Naive thymus-derived CD8-positive, alpha-beta T cell (primary cell): ENCODE data around the gene AMBRA1. TPM values are rescaled to one million over a fixed set of nuclear protein-coding genes. Genes with fewer than 3 reads are reported as not detected.

Experiments
- ATAC-seq, 2 donors: fragments of 150-1000 bp; cut with Tn5 transposase in 1 of 2; sonication (Bioruptor Pico), chemical (Tn5 transposase) in 1 of 2; 1 replicate in 1 of 2; 2 replicates in 1 of 2; pipeline ENCODE4 v1.10.0; 2021; ENCODE audit warnings: mild to moderate bottlenecking in 2 of 2, moderate library complexity in 2 of 2
- POLR2A ChIA-PET: fragments of 350-600 bp; sonication (Branson Sonifier 250); formaldehyde crosslinking; loops from one replicate; lab custom pipeline; 2021; ENCODE audit warnings: antibody characterized with exemption; lab: Charles Lee
- DNase-seq, 10 donors: peaks; one replicate each; pipeline versions ENCODE4 v3.0.0 to v3.0.0-alpha.2; 2020 to 2022
- H3K27ac Mint-ChIP-seq, 10 donors: one replicate each; pipeline ENCODE4 v1.8.0; 2020 to 2022; ENCODE audit warnings: mild to moderate bottlenecking in 10 of 10, mixed read lengths in 10 of 10, moderate library complexity in 4 of 10, inconsistent platforms in 1 of 10
- H3K27me3 Mint-ChIP-seq, 5 donors: one replicate each; pipeline ENCODE4 v1.8.0; 2021 to 2022; ENCODE audit warnings: mixed read lengths in 5 of 5
- H3K36me3 Mint-ChIP-seq, 3 donors: one replicate each; pipeline ENCODE4 v1.8.0; 2020 to 2022; ENCODE audit warnings: mixed read lengths in 3 of 3, mild to moderate bottlenecking in 2 of 3, inconsistent platforms in 1 of 3
- H3K4me1 Mint-ChIP-seq, 4 donors: one replicate each; pipeline ENCODE4 v1.8.0; 2021 to 2022; ENCODE audit warnings: mixed read lengths in 4 of 4
- H3K4me3 Mint-ChIP-seq, 10 donors: one replicate each; pipeline ENCODE4 v1.8.0; 2020 to 2022; ENCODE audit warnings: mild to moderate bottlenecking in 10 of 10, mixed read lengths in 10 of 10, moderate library complexity in 6 of 10, inconsistent platforms in 1 of 10
- H3K9me3 Mint-ChIP-seq, 9 donors: one replicate each; pipeline ENCODE4 v1.8.0; 2020 to 2022; ENCODE audit warnings: mixed read lengths in 9 of 9, mild to moderate bottlenecking in 3 of 9, inconsistent platforms in 1 of 9, moderate library complexity in 1 of 9
- polyA plus RNA-seq, 3 donors: library from polyadenylated mRNA; unstranded; fragments of 300-500 nt; fragmentation: Illumina TruSeq; gene quantifications; one replicate each; pipeline ENCODE4 v1.2.3, GENCODE V29; 2021
- total RNA-seq, 8 experiments: library from RNA in 2 of 8; stranded (reverse) in 2 of 8; gene quantifications; one replicate each; pipeline ENCODE4 v1.2.3 and lab custom pipeline; 2021 to 2026

Gene AMBRA1
- total and polyA plus RNA-seq, 5 experiments from 2014 or later: 6.1 to 38.8 (median 16.3) TPM

DNA sequence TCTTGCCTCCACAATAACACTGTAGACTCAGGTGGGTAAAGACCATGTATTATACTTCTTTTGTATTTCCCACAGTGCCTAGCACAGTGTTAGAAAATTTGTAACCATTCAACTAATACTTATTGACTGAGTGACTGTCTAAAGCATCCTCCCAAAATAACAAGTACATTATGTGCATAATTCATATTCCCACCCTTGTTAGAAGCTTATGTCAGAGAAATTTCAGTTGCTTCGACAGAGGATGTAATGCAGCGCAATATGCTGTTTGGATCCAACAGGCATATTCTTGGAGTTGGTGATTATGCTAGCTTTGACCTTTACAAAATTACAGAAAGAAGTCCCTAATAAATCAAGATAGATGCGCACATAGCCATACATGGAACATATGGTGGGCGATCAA lies 53.0 kb downstream of the AMBRA1 start:
- H3K4me3 Mint-ChIP-seq: no peak overlapping the region
- POLR2A ChIA-PET: no interaction called here
- H3K27ac Mint-ChIP-seq: no peak overlapping the region
- no peak for DNase-seq
- no peak for ATAC-seq
- peaks cover 10 to 24% (median 20%) of the 10 kb centered on the region in 4 donors for H3K4me1 Mint-ChIP-seq
- H3K9me3 Mint-ChIP-seq: no peaks in the 10 kb centered on the region
- H3K36me3 Mint-ChIP-seq: peaks cover 0 to 62% (median 37%) of the 10 kb centered on the region in 3 donors
- no peaks in the 10 kb centered on the region for H3K27me3 Mint-ChIP-seq

DNA sequence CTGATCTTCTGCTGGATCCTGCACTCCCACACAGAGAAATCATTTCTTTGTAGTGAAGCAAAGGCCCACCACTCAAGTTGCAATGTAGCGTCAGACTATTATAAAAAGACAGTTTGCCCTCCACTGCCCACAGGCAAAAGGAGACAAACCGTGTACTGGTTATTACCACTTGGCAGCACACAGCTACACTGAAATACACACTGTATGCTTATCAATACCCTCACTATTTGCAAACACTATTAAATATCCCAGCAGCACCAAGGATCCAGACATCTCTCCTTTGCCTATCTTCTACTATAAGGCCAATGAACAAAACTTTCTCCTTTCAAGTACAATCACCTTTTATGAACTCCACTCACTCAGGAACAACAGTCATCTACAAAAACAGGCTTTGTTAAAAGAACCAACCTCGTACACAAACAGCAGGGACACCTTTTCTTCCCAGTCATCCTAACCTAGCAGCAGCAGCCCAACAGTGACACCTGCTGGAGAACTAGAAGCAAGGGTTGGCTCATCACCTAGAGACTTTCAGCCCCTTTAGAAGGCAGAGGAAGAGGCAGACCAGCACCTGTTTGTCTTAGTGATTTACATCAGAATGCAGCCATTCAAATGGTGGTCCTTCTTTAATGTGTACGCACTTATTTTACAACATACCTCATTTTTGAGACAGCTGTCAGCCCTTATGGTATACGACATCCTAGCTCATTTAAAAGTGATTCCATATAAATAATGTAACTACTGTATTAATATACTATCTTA lies 56.1 kb downstream of the AMBRA1 start:
- POLR2A ChIA-PET: interaction anchor here (0.5 to 0.8 kb wide), 2 partner anchors 56 to 90 kb away, joined by 3 read pairs; no protein-coding TSS in a partner anchor
- peak overlapping the region in 3 of 10 donors; percentile 10 to 47 (median 36) for H3K27ac Mint-ChIP-seq
- peaks cover 0 to 42% (median 23%) of the 10 kb centered on the region in 3 donors for H3K36me3 Mint-ChIP-seq
- H3K9me3 Mint-ChIP-seq: no peaks in the 10 kb centered on the region
- DNase-seq (peak; percentile 18 to 73 (median 56)), ATAC-seq (peak; percentile 90 to 93)
- peaks cover 22 to 45% (median 40%) of the 10 kb centered on the region in 4 donors for H3K4me1 Mint-ChIP-seq
- no peak overlapping the region for H3K4me3 Mint-ChIP-seq
- H3K27me3 Mint-ChIP-seq: no peaks in the 10 kb centered on the region

DNA sequence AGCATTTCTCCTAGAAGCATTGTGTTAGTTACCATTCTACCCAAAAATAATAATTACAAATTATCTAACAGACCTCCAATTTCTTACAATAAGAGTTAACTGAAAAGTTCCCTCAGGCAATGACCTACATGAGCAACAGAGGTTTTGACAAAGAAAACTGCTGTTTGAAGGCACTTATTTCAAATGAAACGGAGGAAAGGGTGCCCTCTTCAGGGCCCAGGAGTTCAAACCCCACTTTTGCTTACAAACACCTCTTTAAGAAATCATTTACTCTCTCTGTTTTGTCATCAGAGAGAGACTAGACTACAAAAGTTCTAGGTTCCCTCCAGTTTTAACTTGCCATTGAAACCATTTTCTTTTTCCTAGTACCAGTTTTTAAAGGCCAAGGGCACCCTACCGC lies 56.7 kb downstream of the AMBRA1 start:
- Mint-ChIP-seq H3K4me3 (no peak overlapping the region), H3K36me3 (peaks cover 0 to 36% (median 17%) of the 10 kb centered on the region in 3 donors), H3K4me1 (peaks cover 22 to 45% (median 41%) of the 10 kb centered on the region in 4 donors), H3K27me3 (no peaks in the 10 kb centered on the region), H3K9me3 (no peaks in the 10 kb centered on the region), H3K27ac (peak overlapping the region in 1 of 10 donors; percentile 10)
- POLR2A ChIA-PET: no interaction called here
- DNase-seq (no peak), ATAC-seq (no peak)

DNA sequence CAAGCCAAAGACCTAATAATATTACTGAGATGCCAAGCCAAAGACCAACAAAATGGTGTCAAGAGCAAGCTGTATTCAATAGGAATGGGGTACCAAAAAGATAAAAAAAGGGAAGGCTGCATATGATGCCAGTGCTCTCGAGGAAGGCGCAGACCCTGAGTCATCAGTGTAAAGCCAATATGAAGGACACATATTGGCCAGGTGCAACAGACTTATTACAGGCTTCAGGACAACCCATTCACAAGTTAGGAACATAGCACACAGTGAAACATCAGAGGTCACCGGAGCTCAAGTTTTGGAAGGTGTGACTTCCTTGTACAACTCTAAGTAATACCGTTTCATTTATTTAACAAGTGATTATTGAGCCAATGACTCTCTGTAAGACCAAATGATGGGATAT lies 58.1 kb downstream of the AMBRA1 start:
- ATAC-seq: no peak
- H3K27ac Mint-ChIP-seq: peak overlapping the region in 1 of 10 donors; percentile 16
- POLR2A ChIA-PET: no interaction called here
- H3K27me3 Mint-ChIP-seq: no peaks in the 10 kb centered on the region
- H3K4me3 Mint-ChIP-seq: no peak overlapping the region
- H3K36me3 Mint-ChIP-seq: peaks cover 0 to 22% (median 8%) of the 10 kb centered on the region in 3 donors
- H3K4me1 Mint-ChIP-seq: peaks cover 17 to 46% (median 44%) of the 10 kb centered on the region in 4 donors
- H3K9me3 Mint-ChIP-seq: no peaks in the 10 kb centered on the region
- DNase-seq: no peak

DNA sequence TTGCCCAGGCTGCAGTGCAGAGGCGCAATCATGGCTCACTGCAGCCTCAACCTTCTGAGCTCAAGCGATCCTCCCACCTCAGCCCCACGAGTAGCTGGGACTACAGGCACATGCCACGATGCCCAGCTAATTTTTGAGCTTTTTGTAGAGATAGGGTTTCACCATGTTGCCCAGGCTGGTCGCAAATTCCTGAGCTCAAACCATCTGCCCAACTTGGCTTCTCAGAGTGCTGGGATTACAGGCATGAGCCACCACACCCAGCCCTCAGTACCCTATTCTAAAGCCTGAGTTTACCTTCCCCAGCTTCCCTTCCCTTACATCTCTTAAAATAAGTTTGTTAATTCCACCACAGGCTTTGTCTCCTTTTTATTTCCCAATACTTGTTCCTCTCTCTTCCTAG lies 59.1 kb downstream of the AMBRA1 start:
- Mint-ChIP-seq H3K4me1 (peaks cover 19 to 56% (median 50%) of the 10 kb centered on the region in 4 donors), H3K36me3 (peaks cover 0 to 14% (median under 1%) of the 10 kb centered on the region in 3 donors), H3K27me3 (no peaks in the 10 kb centered on the region), H3K9me3 (no peaks in the 10 kb centered on the region), H3K27ac (peak overlapping the region in 4 of 10 donors; percentile 10 to 56 (median 34)), H3K4me3 (no peak overlapping the region)
- DNase-seq (no peak), ATAC-seq (no peak)
- POLR2A ChIA-PET: no interaction called here

DNA sequence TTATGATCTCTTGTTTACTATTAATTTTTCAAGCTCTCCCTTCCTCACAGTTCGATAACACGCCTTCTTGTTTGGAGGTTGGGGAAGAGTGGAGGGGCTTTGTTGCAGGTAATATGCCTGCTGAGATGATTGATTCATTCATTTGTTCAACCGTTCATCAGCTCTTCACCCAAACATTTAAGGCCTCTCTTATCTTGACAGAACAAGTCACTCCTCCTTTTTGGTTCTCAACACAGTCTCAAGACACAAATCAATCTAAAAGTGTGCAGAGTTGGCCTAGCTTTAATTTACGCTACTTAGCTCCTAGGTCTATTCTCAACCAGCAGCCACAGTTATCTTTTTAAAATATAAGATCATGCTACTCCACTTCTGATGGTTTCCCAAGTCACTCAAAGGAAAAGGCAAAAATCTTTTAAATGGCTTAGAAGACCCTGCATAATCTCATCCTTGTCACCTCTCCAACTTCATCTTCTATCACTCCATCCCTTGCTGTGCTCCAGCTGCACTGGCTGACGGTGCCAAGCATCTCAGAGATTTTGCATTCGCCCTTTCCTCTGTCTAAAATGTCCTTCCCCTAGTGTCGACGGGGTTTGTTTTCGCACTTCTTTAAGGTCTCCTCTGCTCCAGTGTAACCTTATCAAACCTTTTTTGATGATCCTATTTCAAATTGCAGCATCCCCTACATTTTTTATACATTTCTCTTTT lies 60.3 kb downstream of the AMBRA1 start:
- Mint-ChIP-seq H3K4me3 (no peak overlapping the region), H3K36me3 (peaks cover 0 to 9% (median 0%) of the 10 kb centered on the region in 3 donors), H3K4me1 (peaks cover 23 to 67% (median 61%) of the 10 kb centered on the region in 4 donors), H3K9me3 (no peaks in the 10 kb centered on the region), H3K27me3 (no peaks in the 10 kb centered on the region), H3K27ac (peak overlapping the region in 2 of 10 donors; percentile 25 to 49)
- no peak for ATAC-seq
- DNase-seq: no peak
- POLR2A ChIA-PET: no interaction called here

DNA sequence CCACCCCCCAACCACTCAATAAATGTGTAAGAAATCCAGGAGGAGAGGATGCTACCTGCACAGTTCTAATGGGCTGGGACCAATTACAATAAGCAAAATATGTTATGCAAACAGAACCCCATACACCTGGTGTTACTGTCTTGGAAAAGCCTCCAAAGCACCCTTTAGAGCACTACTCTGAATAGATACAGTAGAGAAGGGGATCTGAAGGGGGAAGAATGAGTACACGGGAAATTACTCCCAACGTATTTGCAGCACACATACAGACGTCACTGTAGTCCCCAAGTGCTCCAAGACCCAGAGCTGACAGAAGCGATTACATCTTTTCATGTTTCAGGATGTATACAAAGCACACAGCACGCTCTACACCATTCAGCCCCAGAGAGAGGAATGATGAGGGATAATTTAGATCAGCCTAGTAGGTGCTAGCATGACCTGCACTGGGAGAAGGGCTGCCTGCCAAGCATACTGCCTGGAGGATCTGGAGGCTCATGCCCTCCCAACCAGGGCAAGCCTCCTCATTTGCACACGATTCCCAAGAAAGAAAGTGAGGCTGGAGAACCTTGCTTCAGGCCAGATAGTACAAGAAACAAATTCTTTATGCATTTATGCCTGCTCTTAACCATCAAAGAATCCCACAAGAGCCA lies 63.8 kb downstream of the AMBRA1 start:
- H3K9me3 Mint-ChIP-seq: no peaks in the 10 kb centered on the region
- no peak overlapping the region for H3K4me3 Mint-ChIP-seq
- H3K27ac Mint-ChIP-seq: peak overlapping the region in 2 of 10 donors; percentile 68 to 73
- ATAC-seq (no peak), DNase-seq (no peak)
- peaks cover 19 to 53% (median 41%) of the 10 kb centered on the region in 4 donors for H3K4me1 Mint-ChIP-seq
- POLR2A ChIA-PET: interaction anchor here (0.9 kb wide), 1 partner anchor 16 kb away, joined by 3 read pairs; no protein-coding TSS in a partner anchor
- peaks cover 0 to 23% (median 11%) of the 10 kb centered on the region in 3 donors for H3K36me3 Mint-ChIP-seq
- H3K27me3 Mint-ChIP-seq: no peaks in the 10 kb centered on the region

DNA sequence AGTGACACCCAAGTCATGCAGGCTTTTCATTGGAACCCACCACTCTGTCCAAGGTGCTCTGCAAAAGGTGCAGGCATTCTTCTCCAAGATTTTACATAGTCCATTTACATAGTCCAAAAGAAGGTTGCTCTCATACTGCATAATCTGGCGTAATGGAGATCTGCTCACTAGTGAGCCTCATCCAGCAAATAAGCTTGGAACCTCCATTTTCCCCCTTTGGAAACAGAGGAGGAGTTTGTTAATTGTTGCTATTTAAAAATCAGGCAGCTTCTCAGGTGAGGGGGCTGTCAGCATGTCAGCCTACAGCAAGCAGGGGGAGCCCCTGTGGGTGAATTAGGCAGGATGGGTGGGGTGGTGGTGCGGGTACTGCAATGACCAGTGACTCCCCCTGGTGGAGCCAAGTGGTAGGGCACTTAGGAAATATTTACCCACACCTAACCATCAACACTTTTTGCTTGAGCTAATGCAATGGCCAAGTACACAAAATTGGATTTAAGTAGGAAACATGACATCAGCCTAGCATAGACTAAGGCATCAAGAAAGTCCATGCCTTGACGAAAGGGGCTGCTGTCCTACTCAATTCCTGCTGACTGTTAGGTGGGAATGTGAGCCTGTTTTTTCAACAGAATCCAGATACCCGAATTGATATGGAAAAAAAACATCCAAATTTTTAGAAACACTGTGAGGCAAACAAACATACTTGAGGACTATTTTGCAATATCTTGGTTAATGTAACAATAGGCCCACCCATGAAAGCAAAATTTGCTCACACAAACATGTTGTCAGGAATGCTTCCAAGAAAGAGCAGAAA lies 64.5 kb downstream of the AMBRA1 start:
- POLR2A ChIA-PET: interaction anchor here (0.6 to 0.9 kb wide), 2 partner anchors 17 to 23 kb away, joined by 3 to 4 read pairs; no protein-coding TSS in a partner anchor
- H3K27ac Mint-ChIP-seq: peak overlapping the region in 3 of 10 donors; percentile 43 to 73 (median 53)
- H3K9me3 Mint-ChIP-seq: no peaks in the 10 kb centered on the region
- no peak overlapping the region for H3K4me3 Mint-ChIP-seq
- no peaks in the 10 kb centered on the region for H3K27me3 Mint-ChIP-seq
- peak; percentile 99 for ATAC-seq
- peak; percentile 62 to 90 (median 72) for DNase-seq
- peaks cover 0 to 24% (median 14%) of the 10 kb centered on the region in 3 donors for H3K36me3 Mint-ChIP-seq
- peaks cover 18 to 47% (median 38%) of the 10 kb centered on the region in 4 donors for H3K4me1 Mint-ChIP-seq

DNA sequence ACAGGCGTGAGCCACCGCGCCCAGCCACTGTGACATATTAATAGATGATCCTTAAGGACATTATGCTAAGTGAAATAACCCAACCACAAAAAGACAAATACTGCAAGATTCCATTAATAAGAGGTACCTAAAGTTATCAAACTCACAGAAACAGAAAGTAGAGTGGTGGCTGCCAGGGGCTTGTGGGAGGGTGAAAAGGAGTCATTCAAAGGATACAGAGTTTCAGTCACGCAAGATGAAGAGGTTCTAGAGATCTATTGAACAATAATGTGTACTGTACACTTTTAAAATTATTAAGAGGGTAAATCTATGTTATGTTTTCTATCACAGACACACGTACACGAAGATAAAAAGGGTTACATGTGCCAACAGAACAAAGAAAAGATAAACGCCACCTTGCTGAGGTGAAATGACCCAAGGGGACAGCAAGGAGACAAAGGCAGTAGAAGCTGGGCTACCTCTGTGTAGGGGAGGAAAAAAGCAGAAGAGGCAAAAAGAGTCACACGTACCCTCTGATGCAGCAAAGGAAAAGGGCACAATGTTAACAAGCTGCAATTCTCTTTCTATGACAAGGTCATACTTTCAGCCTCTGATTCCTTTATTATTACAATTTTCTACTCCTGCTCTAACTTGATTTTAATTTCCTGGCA lies 65.3 kb downstream of the AMBRA1 start:
- H3K4me1 Mint-ChIP-seq: peaks cover 14 to 44% (median 35%) of the 10 kb centered on the region in 4 donors
- H3K27ac Mint-ChIP-seq: peak overlapping the region in 3 of 10 donors; percentile 41 to 53 (median 43)
- no peak overlapping the region for H3K4me3 Mint-ChIP-seq
- no peaks in the 10 kb centered on the region for H3K27me3 Mint-ChIP-seq
- H3K9me3 Mint-ChIP-seq: no peaks in the 10 kb centered on the region
- ATAC-seq (no peak), DNase-seq (no peak)
- H3K36me3 Mint-ChIP-seq: peaks cover 0 to 20% (median 14%) of the 10 kb centered on the region in 3 donors
- POLR2A ChIA-PET: interaction anchor here (0.6 kb wide), 1 partner anchor 22 kb away, joined by 4 read pairs; no protein-coding TSS in a partner anchor

DNA sequence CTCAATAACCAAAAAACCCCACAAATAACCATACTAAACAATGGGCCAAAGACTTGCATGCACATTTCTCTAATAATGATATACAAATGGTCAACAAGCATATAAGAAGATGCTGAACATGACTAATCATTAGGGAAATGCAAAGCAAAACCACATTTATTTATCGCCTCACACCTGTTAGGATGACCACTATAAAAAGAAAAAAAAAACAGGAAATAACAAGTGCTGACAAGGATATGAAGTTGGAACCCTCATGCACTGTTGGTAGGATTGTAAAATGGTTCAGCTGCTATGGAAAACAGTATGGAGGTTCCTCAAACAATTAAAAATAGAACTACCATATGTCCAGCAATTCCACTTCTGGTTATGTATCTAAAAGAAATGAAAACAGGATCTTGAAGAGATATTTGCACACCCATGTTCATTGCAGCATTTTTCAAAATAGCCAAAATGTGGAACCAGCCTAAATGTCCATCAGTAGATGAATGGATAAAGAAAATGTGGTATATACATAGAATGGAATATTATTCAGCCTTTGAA lies 66.2 kb downstream of the AMBRA1 start:
- Mint-ChIP-seq H3K9me3 (no peaks in the 10 kb centered on the region), H3K4me1 (peaks cover 17 to 46% (median 39%) of the 10 kb centered on the region in 4 donors), H3K36me3 (peaks cover 0 to 21% (median 14%) of the 10 kb centered on the region in 3 donors), H3K27ac (no peak overlapping the region), H3K27me3 (no peaks in the 10 kb centered on the region), H3K4me3 (no peak overlapping the region)
- DNase-seq (no peak), ATAC-seq (no peak)
- POLR2A ChIA-PET: no interaction called here
